ENCODE data around the gene CAMKK2.
"Not testable (repeated sequence)": the region's sequence is repeated elsewhere in the genome, so short reads cannot be mapped to it uniquely, and the experiment has no call there.

The CAMKK2 gene

DNA sequence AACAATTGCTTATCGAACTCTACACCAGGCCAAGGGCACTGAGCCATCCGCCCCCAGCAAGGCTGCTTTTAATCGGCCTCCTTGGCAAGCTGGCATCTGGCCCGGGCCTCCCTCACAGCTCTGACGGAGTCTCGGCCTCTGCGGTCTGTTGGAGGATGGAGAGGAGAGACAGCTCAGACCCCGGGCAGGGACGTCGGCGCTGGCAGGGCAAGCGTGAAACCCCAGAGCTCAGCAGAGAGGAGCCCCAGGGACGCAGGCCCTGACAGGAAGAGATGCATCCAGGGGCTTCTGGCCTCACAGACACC lies 17.5 kb downstream of the CAMKK2 start:
- no peak for DNase-seq (ENCODE audit: low spot score)

DNA sequence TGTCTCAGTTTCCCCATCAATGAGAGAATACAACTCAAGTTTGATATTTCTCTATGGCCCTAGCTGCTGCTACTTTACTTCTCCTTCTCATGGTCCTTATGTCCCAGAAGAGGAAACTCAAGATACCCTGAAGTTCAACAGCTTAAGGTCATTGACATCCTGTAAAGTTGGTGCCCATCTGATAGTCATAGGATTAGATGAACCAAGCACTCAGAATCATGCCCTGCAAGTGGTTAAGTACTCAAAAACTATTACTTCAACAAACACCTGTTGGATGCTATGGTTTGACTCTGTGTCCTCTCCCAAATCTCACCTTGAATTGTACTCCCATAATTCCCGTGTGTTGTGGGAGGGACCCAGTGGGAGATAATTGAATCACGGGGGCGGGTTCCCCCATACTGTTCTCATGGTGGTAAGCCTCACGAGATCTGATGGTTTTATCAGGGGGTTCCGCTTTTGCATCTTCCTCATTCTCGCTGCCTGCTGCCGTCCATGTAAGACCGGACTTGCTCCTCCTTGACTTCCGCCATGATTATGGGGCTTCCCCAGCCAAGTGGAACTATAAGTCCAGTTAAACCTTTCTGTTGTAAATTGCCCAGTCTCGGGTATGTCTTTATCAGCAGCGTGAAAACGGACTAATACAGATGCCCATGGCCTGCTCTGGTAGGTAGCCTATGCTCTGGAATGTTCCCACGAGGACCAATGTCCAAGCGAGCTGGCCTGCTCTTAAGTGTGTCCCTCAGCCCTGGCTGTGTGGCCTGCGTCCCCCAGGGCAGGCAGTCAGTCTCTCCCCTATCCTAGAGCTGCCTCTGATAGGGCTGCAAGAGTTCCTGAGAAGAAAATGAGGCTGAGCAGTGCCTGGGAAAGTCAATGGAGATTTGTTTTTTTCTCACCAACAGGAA lies 18.1 kb downstream of the CAMKK2 start:
- no peak for DNase-seq (ENCODE audit: low spot score)

GRCh38 chr12:121277374-121277759 lies 19.1 kb downstream of the CAMKK2 start:
- no peak for DNase-seq (ENCODE audit: low spot score)

DNA sequence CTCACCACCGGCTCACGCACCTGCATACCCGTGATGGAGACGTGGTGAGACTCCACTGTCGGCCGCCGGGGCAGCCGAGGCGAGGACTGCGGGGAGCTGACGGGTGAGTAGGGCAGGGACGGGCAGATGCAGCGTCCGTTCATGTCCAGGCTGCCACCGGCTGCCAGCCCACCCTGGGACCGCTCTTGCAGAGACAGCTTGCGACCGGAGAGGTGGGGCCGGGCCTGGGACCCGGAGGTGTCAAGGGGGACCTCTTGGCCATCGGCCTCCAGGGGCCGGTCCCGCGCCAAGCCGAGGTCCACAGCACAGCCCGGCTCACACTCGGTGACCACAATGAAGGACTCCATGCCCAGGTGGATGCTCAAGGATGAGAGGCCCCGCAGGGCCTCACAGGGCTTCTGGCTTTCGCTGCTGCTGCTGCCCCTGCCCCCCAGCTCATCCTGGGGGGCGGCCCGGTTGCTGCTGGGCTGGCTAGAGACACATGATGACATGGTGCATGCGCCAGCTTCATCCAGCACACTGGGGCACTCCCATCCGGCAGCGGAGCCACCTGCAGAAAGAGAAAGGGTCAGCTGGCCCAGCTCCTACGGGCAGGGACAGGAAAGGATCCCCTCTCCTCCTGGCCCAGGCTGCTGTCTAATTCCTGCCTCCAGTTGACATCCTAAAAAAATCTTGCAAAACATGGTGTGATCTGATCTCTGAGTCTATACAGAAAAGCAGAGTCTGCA lies 22.3 kb downstream of the CAMKK2 start:
- DNase-seq (ENCODE audit: low spot score) = no peak

GRCh38 chr12:121273364-121273896 lies 23.1 kb downstream of the CAMKK2 start:
- no peak for DNase-seq (ENCODE audit: low spot score)

DNA sequence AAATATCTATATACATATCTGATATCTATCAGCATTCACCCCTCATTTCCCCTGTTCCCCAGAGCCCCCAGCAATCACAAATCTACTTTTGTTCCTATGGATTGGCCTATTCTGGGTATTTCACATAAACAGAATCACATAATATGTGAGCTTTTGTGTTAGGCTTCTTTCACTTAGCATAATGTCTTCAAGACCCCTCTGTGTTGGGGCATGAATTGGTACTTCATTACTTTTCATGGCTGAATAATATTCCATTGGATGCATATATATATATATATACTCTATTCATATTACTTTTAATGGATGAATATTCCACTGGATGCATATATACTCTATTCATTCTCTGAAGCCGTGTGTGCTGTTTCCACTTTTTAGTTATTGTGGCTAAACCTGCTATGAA lies 28.7 kb downstream of the CAMKK2 start:
- no peak for DNase-seq (ENCODE audit: low spot score)

DNA sequence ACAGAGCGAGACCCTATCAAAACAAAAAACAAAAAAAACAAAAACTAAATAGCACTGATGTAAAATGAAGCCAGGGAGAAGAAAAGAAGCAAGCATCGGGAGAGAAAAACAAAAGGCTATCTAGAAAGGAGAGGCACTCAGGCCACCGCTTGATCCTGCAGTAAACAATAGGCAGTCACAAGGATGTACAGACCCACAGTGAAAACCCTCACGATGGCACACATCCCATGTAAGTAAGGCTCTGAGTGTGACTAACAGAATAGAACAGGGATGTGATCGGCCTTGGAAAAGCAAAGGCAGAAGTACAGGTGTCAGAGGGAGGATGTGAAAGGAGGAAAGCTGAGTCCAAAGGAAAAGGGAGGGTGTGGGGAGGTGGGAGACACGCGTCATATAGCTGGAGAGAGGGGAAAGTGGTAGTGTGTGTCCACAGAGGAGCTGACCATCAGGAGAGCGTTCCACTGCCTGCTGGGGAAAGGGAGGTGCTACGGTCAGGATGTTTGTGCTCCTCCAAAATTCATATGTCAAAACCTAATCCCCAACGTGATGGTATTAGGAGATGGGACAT lies 31.5 kb downstream of the CAMKK2 start:
- DNase-seq (ENCODE audit: low spot score) = no peak

DNA sequence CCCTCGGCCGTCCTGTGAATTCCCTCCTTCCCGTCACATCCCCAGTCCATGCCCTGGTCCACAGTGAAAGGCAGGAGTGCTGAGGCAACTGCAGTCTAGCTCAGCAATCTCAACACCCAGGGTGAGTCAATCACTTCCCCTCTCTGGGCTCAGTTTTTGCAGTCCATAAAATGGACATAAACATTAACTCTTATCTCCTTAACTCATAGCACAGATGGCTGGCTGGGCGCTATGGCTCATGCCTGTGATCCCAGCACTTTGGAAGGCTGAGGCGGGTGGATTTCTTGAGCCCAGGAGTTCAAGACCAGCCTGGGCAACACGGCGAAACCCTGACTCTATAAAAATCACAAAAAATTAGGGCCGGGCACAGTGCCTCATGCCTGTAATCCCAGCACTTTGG lies 32.4 kb downstream of the CAMKK2 start:
- no peak for DNase-seq (ENCODE audit: low spot score)

- no peak for DNase-seq (ENCODE audit: low spot score)
Observed at GRCh38 chr12:121263206-121263935, 33.1 kb downstream of the CAMKK2 start.

GRCh38 chr12:121261398-121261797 lies 35.1 kb downstream of the CAMKK2 start:
- DNase-seq (ENCODE audit: low spot score) = no peak

DNA sequence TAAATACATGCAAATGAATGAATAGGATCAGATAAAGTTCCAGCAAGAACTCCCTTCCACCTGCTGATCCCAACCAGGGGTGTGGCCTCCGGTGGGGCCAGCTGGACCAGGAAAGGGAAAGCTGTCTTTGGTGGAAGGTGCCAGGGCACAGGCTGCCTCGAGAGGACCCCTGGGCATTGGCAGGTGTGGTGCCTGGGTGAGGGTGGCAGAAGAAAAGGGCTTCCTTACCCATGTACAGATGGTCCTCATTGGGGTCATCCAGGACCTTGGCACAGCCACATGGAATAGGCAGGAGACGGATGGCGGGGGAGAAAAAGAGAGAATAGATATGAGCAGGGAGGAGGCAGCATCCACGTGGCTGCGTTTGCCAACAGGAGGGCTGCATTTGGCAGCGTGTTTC lies 36.4 kb downstream of the CAMKK2 start:
- DNase-seq (ENCODE audit: low spot score) = no peak

- DNase-seq (ENCODE audit: low spot score) = no peak
Observed at GRCh38 chr12:121259074-121259473, 37.4 kb downstream of the CAMKK2 start.

- DNase-seq (ENCODE audit: low spot score) = not testable (repeated sequence)
Observed at GRCh38 chr12:121257704-121258449, 38.6 kb downstream of the CAMKK2 start.

GRCh38 chr12:121255433-121255832 lies 41.1 kb downstream of the CAMKK2 start:
- no peak for DNase-seq (ENCODE audit: low spot score)

- no peak for DNase-seq (ENCODE audit: low spot score)
Observed at GRCh38 chr12:121253638-121254335, 42.7 kb downstream of the CAMKK2 start.

DNA sequence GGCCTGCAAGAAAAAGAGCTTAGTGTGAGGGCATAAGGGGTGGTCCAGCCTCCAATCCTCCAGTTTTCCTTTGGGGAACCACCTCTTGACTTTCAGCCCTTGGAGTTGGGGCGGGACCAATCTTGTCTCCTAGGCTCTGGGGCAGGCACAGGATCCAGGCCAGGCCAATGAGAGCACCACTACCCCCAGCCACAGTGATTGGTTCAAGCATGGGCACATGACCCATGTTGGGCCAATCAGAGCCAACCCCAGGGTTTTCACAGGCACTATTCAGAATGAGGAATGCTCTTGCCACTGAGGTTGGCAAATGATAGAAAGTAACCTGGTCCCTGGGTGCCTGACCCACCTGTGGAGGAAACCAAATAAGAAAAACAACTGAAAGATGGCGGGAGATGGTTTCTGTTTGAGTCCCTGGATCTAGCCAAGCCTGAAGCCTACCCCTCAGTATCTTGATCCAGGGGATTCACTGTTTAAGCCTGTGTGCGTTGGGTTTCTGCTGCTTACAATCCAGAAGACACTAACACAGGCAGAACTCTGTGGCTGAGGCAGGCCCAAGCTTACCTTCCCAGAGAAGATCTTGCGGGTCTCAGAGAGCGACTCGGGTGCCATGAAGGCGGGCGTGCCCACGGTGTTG lies 43.7 kb downstream of the CAMKK2 start:
- no peak for DNase-seq (ENCODE audit: low spot score)

GRCh38 chr12:121251838-121252237 lies 44.7 kb downstream of the CAMKK2 start:
- no peak for DNase-seq (ENCODE audit: low spot score)

- no peak for DNase-seq (ENCODE audit: low spot score)
Observed at GRCh38 chr12:121250359-121250758, 46.1 kb downstream of the CAMKK2 start.

DNA sequence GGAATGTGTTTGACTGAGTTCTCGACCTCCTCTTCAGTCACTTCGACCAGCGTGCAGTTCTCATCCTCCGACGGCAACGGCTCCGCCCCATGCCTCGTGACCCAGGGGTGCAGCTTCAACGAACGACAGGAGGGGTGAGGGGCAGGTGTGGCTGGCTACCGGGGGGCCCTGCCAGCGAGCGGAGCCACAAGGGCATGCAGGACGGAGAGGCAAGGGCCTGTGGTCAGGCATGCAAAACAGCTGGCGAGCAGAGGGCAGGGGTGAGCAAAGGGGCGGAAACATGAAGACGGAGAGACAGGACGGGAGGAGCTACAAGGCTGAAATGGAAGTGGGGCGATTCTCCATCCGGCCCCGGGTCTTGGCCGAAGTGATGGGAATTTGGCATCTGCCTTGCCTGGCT lies 47.9 kb downstream of the CAMKK2 start:
- DNase-seq (ENCODE audit: low spot score) = no peak

- no peak for DNase-seq (ENCODE audit: low spot score)
Observed at GRCh38 chr12:121246893-121247557, 49.5 kb downstream of the CAMKK2 start.

Data from activated CD4-positive, alpha-beta T cell treated with anti-CD3 and anti-CD28 coated beads, Interleukin-2, Interleukin-4, amounts not matched to agents 100 ng/mL and 50 ng/mL, durations not matched to agents 16 hours and 8 hours (primary cell).